TTC549 (cell line): ENCODE results near the gene MRPS2.
"Not testable (repeated sequence)": the region's sequence is repeated elsewhere in the genome, so short reads cannot be mapped to it uniquely, and the experiment has no call there.

ENCODE experiments used
- FAIRE-seq: peaks from 2 replicates; lab custom pipeline; 2012; peaks lifted over from hg19 to GRCh38; lab: Jason Lieb, UNC

MRPS2 gene

GRCh38 chr9:135516132-135516860 lies 15.8 kb downstream of the MRPS2 start:
- FAIRE-seq = no peak

DNA sequence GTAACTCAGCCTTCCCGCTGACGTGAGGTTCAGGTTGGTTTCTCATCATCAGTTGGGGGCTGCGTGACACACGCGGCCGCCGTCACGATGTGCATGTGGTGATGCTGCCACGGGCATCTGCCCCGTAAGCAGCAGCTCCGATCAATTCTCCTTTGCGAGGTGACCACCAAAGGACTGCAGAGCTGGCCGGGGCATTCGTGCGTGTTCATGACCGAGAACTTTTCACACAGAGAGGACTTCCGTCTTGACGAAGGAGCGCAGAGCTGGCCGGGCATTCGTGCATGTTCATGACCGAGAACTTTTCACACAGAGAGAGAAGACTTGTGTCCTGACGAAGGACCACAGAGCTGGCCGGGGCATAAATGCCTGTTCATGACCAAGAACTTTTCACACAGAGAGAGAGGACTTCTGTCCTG lies 16.9 kb downstream of the MRPS2 start:
- FAIRE-seq = no peak

DNA sequence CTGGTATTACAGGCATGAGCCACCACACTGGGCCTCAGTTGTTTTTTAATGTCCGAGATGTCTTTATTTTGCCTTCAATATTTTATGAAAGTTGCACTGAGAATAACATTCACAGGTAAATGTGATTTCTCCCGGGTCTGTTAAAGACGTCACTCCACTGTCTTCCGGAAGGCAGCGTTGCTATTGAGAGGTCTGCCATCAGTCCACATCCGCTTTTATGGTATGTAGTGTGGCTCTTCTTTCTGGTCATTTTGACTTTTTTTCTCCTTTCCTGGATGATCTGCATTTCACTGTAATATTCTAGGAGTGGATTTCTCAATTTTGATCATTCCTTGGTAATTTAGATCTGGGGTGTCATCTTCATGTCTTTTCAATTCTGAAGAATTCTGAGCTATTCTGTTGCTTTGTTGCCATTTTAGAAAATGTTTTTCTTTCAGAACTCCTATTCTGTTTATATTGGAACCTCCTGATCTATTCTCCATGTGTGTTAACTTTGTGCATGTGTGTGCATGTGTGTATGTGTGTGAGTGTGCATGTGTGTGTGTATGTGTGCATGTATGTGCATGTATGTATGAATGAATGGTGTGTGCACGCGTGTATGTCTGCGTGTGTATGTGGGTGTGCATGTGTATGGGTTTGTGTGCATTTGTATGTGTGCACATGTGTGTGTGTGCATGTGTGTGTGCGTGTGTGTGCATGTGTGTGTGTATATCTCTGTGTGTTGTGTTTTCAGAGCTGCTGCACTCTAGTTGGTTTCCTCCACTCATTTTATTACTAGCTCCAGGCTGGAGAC lies 18.9 kb downstream of the MRPS2 start:
- FAIRE-seq = no peak

GRCh38 chr9:135520916-135521607 lies 20.6 kb downstream of the MRPS2 start, which contains the start of gene LCN1:
TSS of gene LCN1 (plus strand) at chr9:135521440. CDS start at chr9:135521498, 58 bp downstream.
- FAIRE-seq = no peak

- no peak for FAIRE-seq
Observed at GRCh38 chr9:135521608-135522095, 21.2 kb downstream of the MRPS2 start.

GRCh38 chr9:135522137-135522877 lies 21.8 kb downstream of the MRPS2 start:
- no peak for FAIRE-seq

DNA sequence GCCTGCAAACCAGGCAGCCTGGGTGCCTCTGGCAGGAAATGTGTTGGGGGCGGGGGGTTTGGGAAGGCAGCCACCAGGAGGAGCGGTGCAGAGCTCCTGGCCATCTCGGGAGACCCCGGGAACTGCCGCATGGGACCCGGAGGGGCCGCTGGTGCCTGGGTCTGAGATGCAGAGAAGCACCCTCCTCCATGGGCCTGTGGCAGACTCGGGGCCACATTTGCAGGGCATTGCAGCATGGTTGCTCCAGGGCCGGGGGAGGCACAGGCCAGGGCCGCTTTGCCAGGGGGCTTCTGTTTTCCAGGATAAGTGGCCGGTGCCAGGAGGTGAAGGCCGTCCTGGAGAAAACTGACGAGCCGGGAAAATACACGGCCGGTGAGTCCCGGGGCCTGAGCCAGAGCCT lies 22.4 kb downstream of the MRPS2 start:
- FAIRE-seq = no peak

DNA sequence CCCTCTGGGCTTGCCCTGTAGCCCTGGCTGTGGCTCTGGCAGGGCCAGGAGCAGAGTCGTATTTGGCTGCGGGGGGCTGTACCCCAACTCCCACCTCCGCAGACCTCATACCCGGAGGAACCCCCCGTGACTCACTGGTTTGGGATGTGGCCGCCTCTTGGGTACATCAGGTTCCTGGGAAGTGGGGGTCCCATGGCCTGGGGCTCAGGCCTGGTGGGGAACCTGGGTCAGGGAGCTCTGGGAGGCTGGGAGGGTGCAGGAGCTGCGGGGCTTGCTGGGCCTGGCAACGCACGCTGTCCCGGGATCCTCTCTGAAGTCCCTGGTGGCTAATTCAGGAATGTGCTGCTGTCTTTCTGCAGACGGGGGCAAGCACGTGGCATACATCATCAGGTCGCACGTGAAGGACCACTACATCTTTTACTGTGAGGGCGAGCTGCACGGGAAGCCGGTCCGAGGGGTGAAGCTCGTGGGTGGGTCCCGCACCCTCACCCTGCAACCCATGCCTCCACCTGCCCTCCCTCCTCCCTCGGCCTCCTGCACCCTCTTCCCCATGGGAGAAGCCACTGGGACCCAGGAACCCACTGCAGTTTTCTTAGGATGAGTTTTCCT lies 23.1 kb downstream of the MRPS2 start:
- FAIRE-seq = no peak

- no peak for FAIRE-seq
Observed at GRCh38 chr9:135524130-135524861, 23.8 kb downstream of the MRPS2 start.

DNA sequence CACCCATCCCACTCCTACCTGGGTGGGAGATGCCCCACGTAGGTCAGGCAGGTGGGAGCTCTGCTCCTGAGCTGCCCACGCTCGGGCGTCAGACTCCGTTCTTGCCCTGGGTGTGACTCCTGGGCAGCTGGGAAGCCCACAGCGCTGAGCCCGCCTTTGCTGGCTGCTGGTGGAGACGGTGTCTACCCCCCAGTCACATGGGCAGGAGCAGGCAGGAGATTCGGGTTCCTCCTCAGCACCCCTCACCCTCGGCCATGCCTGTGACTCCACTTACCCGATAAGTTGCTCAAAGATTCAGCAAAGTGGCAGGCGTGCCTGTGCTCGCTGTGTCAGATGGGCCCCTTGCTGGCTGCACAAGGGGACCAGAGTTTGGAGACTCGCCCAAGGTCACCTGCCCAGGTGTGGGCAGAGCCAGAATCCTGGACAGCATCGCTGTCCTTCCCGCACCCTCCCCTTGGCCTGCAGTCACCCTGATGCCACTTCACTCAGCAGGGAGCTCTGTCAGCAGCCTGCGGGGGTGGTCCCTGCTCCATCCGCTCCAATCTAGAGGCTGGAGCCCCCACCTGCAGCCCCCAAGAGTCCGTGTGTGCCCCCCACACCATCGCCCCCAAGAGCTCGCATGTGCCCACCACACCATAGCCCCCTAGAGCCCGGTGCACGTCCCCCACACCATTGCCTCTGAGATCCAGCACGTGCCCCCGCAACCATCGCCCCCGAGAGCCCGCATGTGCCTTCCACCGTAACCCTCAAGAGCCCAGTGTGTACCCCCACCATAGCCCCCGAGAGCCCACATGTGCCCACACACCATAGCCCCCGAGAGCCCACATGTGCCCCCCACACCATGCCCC lies 25.0 kb downstream of the MRPS2 start:
- FAIRE-seq = no peak

DNA sequence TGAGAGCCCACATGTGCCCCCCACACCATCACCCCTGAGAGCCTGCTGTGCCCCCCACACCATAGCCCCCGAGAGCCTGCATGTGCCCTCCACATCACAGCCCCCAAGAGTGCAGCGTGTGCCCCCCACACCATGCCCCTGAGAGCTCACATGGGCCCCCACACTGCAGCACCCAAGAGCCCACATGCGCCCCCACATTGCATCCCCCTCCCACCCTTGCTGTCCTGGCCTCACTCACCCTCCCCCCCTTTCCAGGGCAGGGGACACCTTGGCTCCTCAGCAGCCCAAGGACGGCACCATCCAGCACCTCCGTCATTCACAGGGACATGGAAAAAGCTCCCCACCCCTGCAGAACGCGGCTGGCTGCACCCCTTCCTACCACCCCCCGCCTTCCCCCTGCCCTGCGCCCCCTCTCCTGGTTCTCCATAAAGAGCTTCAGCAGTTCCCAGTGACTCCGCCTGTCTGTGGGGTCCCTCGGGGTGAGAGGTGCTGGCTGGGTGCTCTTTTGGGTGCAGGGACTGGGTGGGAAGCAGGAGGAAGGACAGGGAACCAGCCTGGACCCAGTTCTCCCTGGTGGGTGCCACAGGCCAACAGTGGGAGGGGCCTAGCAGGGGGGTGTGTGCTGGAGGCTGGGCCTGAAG lies 25.7 kb downstream of the MRPS2 start:
- FAIRE-seq = no peak

DNA sequence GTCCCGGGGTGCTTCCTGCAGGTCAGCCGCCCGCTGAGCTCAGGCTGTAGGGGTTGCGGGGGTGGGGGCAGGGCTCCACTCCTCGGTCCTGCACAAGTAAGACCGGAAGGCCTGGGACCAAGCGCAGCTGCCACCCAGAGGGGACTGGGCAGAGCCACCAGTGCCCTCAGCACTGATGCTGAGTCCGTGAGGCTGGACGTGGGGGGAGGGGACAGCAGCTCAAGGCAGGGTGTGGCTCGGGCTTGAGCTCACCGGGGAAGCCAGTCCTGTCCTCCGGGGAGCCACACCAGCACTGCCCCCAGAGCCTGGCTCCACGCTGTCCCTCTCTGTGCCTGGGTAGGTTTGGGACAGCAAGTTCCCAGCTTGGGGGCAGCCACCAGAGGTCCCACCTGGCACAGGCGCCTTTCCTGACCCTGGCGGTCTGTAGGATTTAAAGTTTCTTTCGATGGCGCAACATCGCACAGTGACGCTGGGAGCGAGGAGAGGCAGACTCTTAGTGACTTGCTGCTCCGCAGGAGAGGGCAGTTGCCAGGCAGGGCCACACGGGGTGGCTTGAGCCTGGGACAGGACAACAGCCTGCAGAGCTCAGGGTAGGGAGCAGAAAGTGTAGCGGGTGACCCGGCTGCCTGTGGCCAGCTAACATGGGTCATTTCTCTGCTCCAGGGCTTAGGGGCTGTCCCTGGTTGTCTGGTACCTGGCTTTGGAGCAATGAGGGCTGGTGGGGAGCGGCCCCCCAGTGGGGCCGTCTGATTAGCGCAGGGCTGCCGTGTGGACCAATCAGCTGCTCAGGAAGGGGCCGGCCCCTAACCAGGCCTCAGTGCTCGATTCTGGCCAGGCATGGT lies 26.5 kb downstream of the MRPS2 start:
- no peak for FAIRE-seq

GRCh38 chr9:135528842-135529435 lies 28.5 kb downstream of the MRPS2 start:
- FAIRE-seq = not testable (repeated sequence)

GRCh38 chr9:135530146-135530545 lies 29.7 kb downstream of the MRPS2 start:
- FAIRE-seq = no peak

DNA sequence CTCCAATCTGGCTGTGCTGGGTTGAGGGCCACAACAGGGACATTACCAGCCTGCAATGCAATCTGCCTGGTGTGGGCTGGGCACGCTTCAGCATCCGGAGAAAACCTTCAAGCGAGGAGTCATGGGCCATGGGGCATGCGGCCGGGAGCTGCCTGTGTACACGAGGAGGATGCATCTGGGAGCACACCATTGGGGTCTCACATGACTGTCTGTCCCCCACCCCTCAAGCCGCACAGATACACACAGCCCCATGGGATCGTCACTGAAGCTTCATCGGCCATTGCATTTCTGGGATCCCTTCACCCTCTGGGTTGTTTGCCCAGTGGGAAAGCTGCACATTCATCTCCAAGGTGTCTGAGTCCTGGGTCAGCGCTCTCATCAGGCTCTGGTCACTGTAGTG lies 30.6 kb downstream of the MRPS2 start:
- no peak for FAIRE-seq

GRCh38 chr9:135533113-135533512 lies 32.6 kb downstream of the MRPS2 start:
- FAIRE-seq = no peak

DNA sequence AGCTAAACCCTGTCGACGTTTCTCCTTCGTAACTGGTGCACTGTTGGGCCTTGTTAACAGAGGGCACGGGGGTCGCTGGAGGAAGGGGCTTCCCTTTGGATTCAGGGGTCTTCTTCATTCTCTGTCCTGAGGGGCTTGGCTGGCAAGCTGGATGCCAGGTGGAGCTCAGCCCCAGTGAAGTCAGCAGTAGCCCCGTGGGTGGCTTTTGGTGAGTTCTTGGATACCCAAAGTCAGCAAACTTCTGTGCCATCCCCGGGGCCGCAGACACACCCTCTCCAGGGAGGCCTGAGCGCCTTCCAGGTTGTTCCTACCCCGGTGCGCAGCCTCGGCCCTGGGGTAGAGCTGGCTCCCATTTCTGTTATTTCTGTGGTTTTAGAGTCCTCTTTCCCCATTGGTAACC lies 33.2 kb downstream of the MRPS2 start:
- FAIRE-seq = no peak

DNA sequence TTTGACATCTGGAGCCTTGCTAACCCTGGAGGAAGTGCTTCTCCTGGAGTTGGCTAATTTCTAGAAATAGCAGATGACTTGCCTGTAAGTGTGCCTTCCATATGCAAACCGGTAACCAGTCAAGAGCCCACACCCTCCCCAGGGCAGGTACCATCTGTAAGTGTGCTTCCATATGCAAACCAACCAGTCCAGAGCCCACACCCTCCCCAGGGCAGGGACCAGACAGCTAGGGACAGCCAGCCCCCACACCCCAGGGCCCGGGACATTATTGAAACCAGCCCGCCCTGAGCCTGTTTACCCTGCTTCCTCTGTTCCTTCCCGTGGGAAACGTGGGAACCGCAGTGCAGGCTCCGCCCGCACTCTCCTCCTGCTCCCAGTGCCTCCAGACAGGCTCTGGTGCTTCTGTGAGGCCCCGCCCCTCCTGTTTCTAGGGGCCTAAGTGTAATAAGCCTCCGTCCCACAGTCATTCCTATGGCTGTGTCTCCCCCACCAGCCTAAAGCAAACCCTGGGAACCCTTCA lies 33.8 kb downstream of the MRPS2 start:
- FAIRE-seq = not testable (repeated sequence)
